GM19035 (cell line): Measurements from ENCODE around the gene ZNRF4.
"Not testable (repeated sequence)": the region's sequence is repeated elsewhere in the genome, so short reads cannot be mapped to it uniquely, and the experiment has no call there.

Source experiments
- ATAC-seq: cut with Tn5 transposase; IDR thresholded peaks from one replicate; pipeline ENCODE4 v1.9.1; 2021; ENCODE audit not compliant: unreplicated experiment

The ZNRF4 gene

GRCh38 chr19:5455367-5456129 lies at the start of gene ZNRF4:
Gene ZNRF4 (plus strand): TSS chr19:5455417. CDS start chr19:5455492, 75 bp downstream.
- no peak for ATAC-seq

- not testable (repeated sequence) for ATAC-seq
Observed at GRCh38 chr19:5406198-5406597, 49.0 kb upstream of the ZNRF4 start.

- no peak for ATAC-seq
Observed at GRCh38 chr19:5406816-5407215, 48.4 kb upstream of the ZNRF4 start.

DNA sequence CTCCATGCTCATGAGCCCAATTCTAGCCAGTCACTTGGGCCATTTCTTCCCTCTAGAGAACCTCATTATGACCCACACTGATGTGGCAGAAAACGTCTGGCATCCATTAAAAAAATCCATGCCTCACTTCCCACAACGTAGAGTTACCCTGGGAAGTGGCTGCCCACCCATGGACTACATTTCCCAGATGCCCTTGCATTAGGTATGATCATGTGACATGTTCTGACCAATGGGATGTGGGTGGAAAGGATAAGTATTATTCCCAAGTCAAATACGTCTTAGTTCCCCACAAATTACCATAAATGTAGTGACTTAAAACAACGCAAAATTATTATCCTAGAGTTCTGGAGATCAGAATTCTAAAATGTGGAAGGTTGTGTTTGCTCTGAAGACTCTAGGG lies 47.9 kb upstream of the ZNRF4 start:
- no peak for ATAC-seq

GRCh38 chr19:5417495-5418436 lies 37.5 kb upstream of the ZNRF4 start:
- ATAC-seq: no peak

GRCh38 chr19:5418677-5419076 lies 36.5 kb upstream of the ZNRF4 start:
- no peak for ATAC-seq

- no peak for ATAC-seq
Observed at GRCh38 chr19:5420953-5421352, 34.3 kb upstream of the ZNRF4 start.

DNA sequence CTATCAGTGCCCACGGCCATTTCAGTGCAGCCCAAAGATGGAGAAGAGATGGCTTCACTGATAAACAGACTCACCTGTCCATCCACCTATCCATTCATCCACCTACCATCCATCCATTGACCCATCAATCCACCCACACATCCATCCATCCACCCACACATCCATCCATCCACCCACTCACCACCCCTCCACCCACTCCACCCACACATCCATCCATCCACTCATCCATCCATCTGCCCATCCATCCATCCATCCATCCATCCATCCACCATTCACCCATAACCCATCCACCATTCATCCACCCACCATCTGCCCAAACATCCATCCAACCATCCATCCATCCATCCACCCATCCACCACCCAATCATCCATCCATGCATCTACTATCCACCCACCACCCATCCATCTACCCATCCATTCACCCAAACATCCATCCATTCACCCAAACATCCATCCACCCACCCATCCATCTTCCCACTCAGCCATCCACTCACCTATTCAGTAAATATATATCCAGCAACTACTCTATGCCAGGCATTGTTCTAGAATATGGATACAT lies 31.6 kb upstream of the ZNRF4 start:
- ATAC-seq: no peak

DNA sequence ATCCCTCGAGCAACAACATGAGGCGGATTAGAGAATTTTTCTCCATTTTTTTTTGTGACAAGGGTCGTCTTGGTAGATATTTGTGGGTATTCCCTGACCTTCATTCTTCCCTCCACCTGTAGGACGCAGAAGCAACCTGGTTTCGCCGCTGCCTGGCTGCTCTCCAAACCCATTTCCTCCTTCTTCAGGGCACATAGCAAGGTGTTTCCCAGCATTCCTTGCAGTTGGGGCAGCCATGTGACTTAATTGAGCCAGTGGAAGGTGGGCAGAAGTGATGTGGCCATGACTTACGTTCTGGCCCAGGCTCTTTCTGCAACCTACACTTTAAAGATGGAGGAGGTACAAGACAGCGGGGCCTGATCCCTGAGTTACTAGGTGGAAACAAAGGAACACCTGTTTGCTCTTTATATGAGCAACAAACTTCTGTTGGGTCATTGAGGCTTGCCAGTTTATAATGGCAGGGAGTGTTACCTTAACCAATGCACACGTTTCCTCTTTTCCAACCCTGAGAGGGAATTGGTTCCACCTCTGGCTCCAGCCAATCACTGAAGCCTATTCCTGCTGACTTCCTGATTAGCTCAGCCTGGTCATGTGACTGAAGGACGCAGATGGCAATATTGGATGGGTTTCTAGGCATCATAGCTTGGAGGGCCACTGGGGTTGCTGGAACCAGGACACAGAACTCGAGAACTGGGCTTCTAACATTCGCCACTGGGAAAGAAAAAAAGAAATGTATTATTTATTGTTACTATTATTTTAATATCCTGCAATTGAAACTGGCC lies 30.8 kb upstream of the ZNRF4 start:
- no peak for ATAC-seq

DNA sequence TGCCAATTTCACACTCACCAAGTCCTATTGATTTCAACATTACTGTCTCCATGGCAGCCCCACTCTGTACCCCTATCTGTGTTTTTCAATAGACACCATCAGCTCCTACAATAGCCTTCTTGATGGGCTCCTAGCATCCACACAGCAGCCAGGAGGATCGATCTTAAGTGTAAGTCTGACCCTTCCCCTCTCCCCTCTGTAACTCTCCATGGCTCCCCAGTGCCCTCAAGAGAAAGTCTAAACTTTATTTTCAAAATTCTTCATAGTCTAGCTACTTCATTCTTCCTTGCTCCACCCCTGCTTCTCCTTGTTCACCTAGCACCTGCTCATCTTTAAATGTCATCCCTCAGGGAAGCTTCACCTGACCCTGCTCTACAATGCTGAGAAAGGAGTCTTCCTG lies 30.0 kb upstream of the ZNRF4 start:
- ATAC-seq: no peak

- ATAC-seq: no peak
Observed at GRCh38 chr19:5430237-5430636, 25.0 kb upstream of the ZNRF4 start.

GRCh38 chr19:5432687-5433086 lies 22.5 kb upstream of the ZNRF4 start:
- no peak for ATAC-seq

GRCh38 chr19:5434351-5434917 lies 20.8 kb upstream of the ZNRF4 start:
- ATAC-seq: no peak

DNA sequence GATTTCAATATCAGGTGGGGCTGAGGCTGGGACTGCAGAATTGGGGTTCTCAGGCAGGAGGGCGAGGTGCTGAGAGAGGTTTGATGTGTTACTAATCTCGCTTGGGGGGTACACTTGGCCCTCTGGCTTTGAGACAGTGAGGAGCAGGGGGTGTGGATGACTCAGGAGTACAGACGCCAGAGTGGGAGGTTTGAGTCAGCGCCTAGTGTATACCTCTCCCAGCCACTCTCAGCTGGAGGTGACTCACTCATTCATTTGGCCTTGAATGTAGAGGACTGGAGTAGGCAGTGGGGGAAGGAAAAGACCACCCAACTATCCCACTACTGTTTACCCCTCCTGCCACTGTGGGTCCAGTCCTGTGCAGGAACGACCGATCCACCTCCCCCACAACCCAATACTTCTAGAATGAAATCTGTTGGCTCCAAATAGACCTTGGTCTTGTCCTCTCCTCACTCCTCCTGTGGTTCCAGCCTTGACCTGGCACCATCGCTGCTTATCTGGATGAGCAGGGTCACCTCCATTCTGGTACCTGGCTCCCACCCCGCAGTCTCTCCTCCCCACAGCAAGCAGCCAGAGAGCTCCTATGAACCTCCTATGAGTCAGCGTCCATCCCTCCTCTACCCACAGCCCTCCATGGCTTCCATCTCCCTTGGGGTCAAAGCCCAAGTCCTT lies 20.1 kb upstream of the ZNRF4 start:
- ATAC-seq: no peak

DNA sequence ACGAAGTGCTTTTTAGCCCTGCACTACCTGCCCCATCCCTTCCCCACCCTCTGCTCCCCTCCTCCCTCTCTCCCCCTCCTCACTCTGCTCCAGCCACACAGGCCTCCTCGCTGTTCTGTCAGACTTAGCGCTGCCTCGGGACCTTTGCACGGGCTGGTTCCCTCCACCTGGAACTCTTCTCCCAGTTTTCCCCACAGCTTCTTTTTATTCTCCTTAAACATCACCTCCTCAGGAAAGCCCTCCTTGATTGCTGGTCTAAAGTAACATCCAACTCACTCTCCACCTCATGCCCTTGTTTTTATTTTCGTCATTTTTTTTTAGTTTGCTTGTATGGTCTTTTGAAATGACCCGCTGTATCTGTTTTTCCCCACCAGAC lies 19.6 kb upstream of the ZNRF4 start:
- ATAC-seq: no peak

GRCh38 chr19:5436106-5436947 lies 18.9 kb upstream of the ZNRF4 start:
- no peak for ATAC-seq

DNA sequence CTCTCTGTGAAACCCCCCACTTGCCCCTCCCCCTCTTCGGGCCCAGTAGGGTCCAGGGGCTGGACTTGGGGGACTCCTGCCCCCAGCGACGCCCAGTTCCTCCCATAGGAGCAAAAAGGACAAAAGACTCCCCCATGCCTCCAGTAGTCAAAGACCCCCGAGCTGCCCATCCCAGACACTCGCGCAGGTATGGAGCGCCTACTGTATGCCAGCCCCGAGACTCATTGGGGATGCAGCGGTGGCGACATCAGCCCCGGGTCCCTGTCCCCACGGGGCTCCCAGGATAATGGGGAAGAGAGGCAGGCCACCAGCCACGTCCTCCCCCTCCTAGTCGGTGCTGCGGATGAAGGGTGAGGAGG lies 18.3 kb upstream of the ZNRF4 start:
- no peak for ATAC-seq

DNA sequence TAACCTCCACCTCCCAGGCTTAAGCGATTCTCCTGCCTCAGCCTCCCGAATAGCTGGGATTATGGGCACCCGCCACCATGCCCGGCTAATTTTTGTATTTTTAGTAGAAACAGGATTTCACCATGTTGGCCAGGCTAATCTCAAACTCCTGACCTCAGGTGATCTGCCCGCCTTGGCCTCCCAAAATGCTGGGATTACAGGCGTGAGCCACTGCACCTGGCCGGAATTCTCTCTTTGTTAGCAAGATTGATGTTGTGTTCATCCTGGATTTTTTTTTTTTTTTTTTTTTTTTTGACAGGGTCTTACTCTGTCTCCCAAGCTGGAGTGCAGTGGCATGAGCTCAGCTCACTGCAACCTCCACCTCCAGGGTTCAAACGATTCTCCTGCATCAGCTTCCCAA lies 16.5 kb upstream of the ZNRF4 start:
- ATAC-seq: not testable (repeated sequence)

- ATAC-seq: no peak
Observed at GRCh38 chr19:5439452-5439851, 15.8 kb upstream of the ZNRF4 start.
